ENCODE data around the gene PLXNA2.

Gene PLXNA2

GRCh38 chr1:207990455-207990854, 253.7 kb downstream of the PLXNA2 start:
- H3K9me3 ChIP-seq: no peaks in the 10 kb centered on the region
- H3K27me3 ChIP-seq: no peaks in the 10 kb centered on the region
- H3K4me1 ChIP-seq: peaks cover 4% of the 10 kb centered on the region; the same call in 1 of the 2 replicates
- TF ChIP-seq CTCF (IDR thresholded peaks at IDR 0.05; ENCODE audit: low read depth, low read length): no peak
- no peaks in the 10 kb centered on the region for H3K36me3 ChIP-seq
- DNase-seq: no peak
- no peak overlapping the region for H3K4me3 ChIP-seq (ENCODE audit: low read depth, low read length)

GRCh38 chr1:207988326-207989165, 255.6 kb downstream of the PLXNA2 start:
- Histone ChIP-seq H3K27me3 (no peaks in the 10 kb centered on the region), H3K4me3 (ENCODE audit: low read depth, low read length) (no peak overlapping the region), H3K4me1 (peaks cover 4% of the 10 kb centered on the region; the same call in 1 of the 2 replicates), H3K36me3 (no peaks in the 10 kb centered on the region), H3K9me3 (no peaks in the 10 kb centered on the region)
- DNase-seq: no peak
- no peak for TF ChIP-seq CTCF (IDR thresholded peaks at IDR 0.05; ENCODE audit: low read depth, low read length)

DNA sequence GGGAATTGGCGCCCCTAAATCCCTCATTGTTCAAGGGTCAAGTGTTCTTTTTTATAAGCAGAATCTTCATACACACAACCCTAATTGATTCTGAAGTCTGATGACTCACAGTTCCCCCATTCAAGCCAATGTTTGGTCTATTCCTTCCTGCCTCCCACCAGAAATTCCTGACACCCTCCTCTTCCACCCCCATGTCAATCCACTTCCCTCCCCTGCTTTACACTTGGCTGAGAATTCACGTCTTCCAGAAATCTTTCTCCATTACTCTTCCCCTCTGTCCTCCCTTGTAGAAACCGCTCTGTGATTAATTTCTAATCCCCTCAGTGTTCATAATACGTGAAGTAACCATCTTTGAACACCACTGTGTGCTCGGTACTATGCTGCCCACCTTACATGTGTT, 257.0 kb downstream of the PLXNA2 start:
- Histone ChIP-seq H3K27me3 (no peaks in the 10 kb centered on the region), H3K36me3 (no peaks in the 10 kb centered on the region), H3K4me3 (ENCODE audit: low read depth, low read length) (no peak overlapping the region), H3K9me3 (no peaks in the 10 kb centered on the region), H3K4me1 (no peaks in the 10 kb centered on the region)
- no peak for TF ChIP-seq CTCF (IDR thresholded peaks at IDR 0.05; ENCODE audit: low read depth, low read length)
- no peak for DNase-seq

DNA sequence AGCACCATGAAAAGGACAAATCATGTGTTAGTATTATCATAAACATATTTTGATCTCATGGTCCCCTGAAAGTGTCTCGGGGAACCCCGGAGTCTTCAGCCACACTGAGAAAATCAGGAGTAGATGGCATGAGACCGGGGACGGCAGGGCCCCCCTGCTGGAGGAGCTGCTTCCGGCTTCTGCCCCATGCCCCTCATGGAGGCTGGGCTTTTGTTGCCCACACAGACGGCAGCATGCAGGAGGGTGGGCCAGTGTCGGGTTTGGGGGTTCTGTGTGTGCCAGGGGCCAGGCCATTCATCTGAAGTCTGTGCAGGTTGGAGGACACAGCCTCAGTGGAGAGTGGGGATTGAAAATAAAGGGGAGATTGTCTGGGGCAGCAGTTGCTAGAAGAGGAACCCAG, 258.2 kb downstream of the PLXNA2 start:
- no peaks in the 10 kb centered on the region for H3K9me3 ChIP-seq
- no peak overlapping the region for H3K4me3 ChIP-seq (ENCODE audit: low read depth, low read length)
- no peak for DNase-seq
- no peak for TF ChIP-seq CTCF (IDR thresholded peaks at IDR 0.05; ENCODE audit: low read depth, low read length)
- no peaks in the 10 kb centered on the region for H3K4me1 ChIP-seq
- no peaks in the 10 kb centered on the region for H3K27me3 ChIP-seq
- no peaks in the 10 kb centered on the region for H3K36me3 ChIP-seq

- Histone ChIP-seq H3K27me3 (no peaks in the 10 kb centered on the region), H3K4me3 (ENCODE audit: low read depth, low read length) (no peak overlapping the region), H3K4me1 (no peaks in the 10 kb centered on the region), H3K36me3 (no peaks in the 10 kb centered on the region), H3K9me3 (no peaks in the 10 kb centered on the region)
- DNase-seq: no peak
- TF ChIP-seq CTCF (IDR thresholded peaks at IDR 0.05; ENCODE audit: low read depth, low read length): no peak
Measured at GRCh38 chr1:207984831-207985572, 259.2 kb downstream of the PLXNA2 start.

Data from BE2C (cell line).